Calu3 (cell line): ENCODE measurements around the gene TPPP. TPM values are rescaled to one million over a fixed set of nuclear protein-coding genes. Genes with fewer than 3 reads are reported as not detected.

Source experiments
- BruUV-seq: library from RNA; stranded (reverse); fragments of 400-500 nt; replicated peaks from 2 replicates; lab custom pipeline; 2021; lab: Mats Ljungman, UMichigan
- CTCF ChIA-PET: fragments of 300-600 bp; sonication (Branson Sonifier 250); formaldehyde crosslinking; loops from one replicate; lab custom pipeline; 2022; ENCODE audit warnings: antibody characterized with exemption; lab: Charles Lee
- DNase-seq: peaks from one replicate; pipeline ENCODE4 v3.0.0; 2022
- H3K27ac Mint-ChIP-seq: one replicate; pipeline ENCODE4 v1.8.0; 2022; ENCODE audit warnings: mixed read lengths; ENCODE audit not compliant: unreplicated experiment
- H3K27me3 Mint-ChIP-seq: one replicate; pipeline ENCODE4 v1.8.0; 2022; ENCODE audit warnings: mixed read lengths; ENCODE audit not compliant: unreplicated experiment
- H3K36me3 Mint-ChIP-seq: one replicate; pipeline ENCODE4 v1.8.0; 2022; ENCODE audit warnings: mild to moderate bottlenecking, moderate library complexity, mixed read lengths; ENCODE audit not compliant: insufficient read depth, unreplicated experiment
- H3K4me1 Mint-ChIP-seq: one replicate; pipeline ENCODE4 v1.8.0; 2022; ENCODE audit warnings: mild to moderate bottlenecking, low read depth, mixed read lengths; ENCODE audit not compliant: unreplicated experiment
- H3K4me3 Mint-ChIP-seq: one replicate; pipeline ENCODE4 v1.8.0; 2022; ENCODE audit warnings: mild to moderate bottlenecking, low read depth, moderate library complexity, mixed read lengths; ENCODE audit not compliant: unreplicated experiment
- H3K9me3 Mint-ChIP-seq: one replicate; pipeline ENCODE4 v1.8.0; 2022; ENCODE audit warnings: low read depth, mixed read lengths; ENCODE audit not compliant: unreplicated experiment
- CTCF ChIP-seq: fragments of 200-600 bp; IDR thresholded peaks from one replicate; pipeline ENCODE4 v1.8.0; 2022; ENCODE audit warnings: antibody characterized with exemption; ENCODE audit not compliant: unreplicated experiment
- intact Hi-C: fragments of 100-400 bp; cut with micrococcal nuclease; formaldehyde crosslinking; loops from one replicate; pipeline ENCODE4 v1.10.0; 2022; ENCODE audit not compliant: unreplicated experiment
- total RNA-seq: library from RNA; stranded (reverse); gene quantifications from 2 replicates; pipeline ENCODE4 v1.2.3, GENCODE V29; 2022

TPPP gene
- total RNA-seq, 1 experiment from 2014 or later = 0.38 TPM

DNA sequence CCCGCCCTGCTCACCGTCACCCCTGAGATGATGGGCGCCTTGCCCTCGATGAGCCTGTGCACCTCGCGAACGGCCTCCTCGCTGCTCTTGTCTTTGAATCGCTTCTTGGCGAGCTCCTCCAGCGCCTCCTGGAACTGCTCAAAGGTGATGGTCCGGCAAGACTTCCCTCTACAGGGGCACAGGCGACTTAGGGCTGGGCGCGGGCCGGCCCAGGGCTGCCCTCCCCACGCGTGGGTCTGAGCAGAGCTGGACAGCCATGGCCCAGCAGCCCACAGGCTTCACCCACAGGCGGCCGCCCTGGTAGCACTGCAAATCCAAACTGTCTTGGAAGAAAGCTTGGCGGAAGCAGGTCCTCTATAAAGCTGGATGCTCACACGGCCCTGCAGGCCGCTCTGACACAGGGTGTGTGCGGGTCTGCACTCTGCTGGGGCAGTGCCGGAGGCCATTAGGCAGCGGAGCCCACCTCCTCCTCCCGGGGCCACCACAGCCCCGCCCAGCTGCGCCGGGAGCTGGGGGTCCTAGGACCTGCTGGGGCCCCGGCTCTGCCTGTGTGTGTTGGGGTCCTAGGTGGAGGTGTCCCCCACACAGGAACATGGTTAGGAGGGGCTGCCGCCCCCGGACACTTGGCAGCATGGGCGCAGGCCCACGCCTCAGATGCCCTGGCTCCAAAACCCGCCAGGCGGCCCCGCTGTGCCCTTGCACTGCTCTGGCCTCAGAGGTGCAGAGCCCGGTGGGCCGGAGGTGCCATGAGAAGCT is 27.0 kb downstream of the TPPP start:
- no TSS peak for BruUV-seq
- no peak for DNase-seq
- Mint-ChIP-seq H3K27me3 (no peaks in the 10 kb centered on the region), H3K4me1 (no peaks in the 10 kb centered on the region), H3K4me3 (no peak overlapping the region), H3K9me3 (no peaks in the 10 kb centered on the region), H3K27ac (no peak overlapping the region), H3K36me3 (peaks cover 50% of the 10 kb centered on the region)
- TF ChIP-seq CTCF = no peak
- CTCF ChIA-PET = no interaction called here
- intact Hi-C loops = no loop called here

DNA sequence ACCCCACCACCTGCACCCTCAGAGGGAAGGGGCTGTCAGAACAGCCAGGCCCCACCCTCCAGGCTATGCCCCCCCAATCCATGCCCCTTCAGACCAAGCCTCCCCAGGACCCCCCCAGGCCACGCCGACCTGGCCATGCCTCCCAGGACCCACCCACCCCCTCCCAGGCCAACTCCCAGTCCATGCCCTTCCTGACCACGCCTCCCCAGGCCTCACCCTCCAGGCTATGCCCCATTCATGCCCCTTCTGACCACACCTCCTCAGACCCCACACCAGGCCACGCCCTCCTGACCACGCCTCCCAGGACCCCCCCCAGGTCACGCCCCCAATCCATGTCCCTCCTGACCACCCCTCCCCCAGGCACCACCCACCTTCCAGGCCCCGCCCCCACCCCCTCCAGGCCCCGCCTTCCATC is 27.6 kb downstream of the TPPP start:
- H3K36me3 Mint-ChIP-seq = peaks cover 53% of the 10 kb centered on the region
- CTCF ChIA-PET = no interaction called here
- H3K9me3 Mint-ChIP-seq = no peaks in the 10 kb centered on the region
- DNase-seq = no peak
- intact Hi-C loops = no loop called here
- no peaks in the 10 kb centered on the region for H3K4me1 Mint-ChIP-seq
- no peak overlapping the region for H3K4me3 Mint-ChIP-seq
- H3K27me3 Mint-ChIP-seq = no peaks in the 10 kb centered on the region
- H3K27ac Mint-ChIP-seq = no peak overlapping the region
- no TSS peak for BruUV-seq
- no peak for TF ChIP-seq CTCF

DNA sequence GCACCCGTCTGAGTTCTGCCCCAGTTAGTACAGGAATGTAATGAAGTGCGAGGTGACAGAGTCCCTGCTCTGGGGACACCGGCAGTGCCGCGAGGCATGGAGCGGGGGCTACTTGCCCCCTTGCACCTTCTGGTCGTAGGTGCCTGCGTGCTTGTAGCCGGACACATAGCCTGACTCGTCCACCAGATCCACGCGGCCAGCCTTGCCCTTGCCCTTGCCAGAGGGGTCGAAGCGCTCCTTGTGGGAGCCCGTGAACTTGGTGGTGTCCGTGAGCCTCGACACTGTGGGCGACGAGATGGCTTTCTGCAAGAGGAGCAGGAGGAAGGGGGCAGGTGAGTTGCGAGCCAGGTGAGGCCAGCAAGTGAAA is 28.2 kb downstream of the TPPP start:
- H3K27ac Mint-ChIP-seq = no peak overlapping the region
- DNase-seq = no peak
- no peaks in the 10 kb centered on the region for H3K9me3 Mint-ChIP-seq
- no peaks in the 10 kb centered on the region for H3K4me1 Mint-ChIP-seq
- H3K4me3 Mint-ChIP-seq = no peak overlapping the region
- TF ChIP-seq CTCF = no peak
- no TSS peak for BruUV-seq
- CTCF ChIA-PET = no interaction called here
- no peaks in the 10 kb centered on the region for H3K27me3 Mint-ChIP-seq
- peaks cover 53% of the 10 kb centered on the region for H3K36me3 Mint-ChIP-seq
- intact Hi-C loops = no loop called here

GRCh38 chr5:664343-664993 is 28.7 kb downstream of the TPPP start:
- TF ChIP-seq CTCF = no peak
- H3K4me1 Mint-ChIP-seq = no peaks in the 10 kb centered on the region
- no peaks in the 10 kb centered on the region for H3K27me3 Mint-ChIP-seq
- intact Hi-C loops = no loop called here
- no TSS peak for BruUV-seq
- CTCF ChIA-PET = no interaction called here
- H3K4me3 Mint-ChIP-seq = no peak overlapping the region
- H3K36me3 Mint-ChIP-seq = peaks cover 51% of the 10 kb centered on the region
- DNase-seq = no peak
- no peak overlapping the region for H3K27ac Mint-ChIP-seq
- H3K9me3 Mint-ChIP-seq = no peaks in the 10 kb centered on the region
